ENCODE measurements around the gene DYNC2LI1. TPM values are rescaled to one million over a fixed set of nuclear protein-coding genes. Genes with fewer than 3 reads are reported as not detected.

DYNC2LI1 gene
- total RNA-seq, 1 donor from 2014 or later = 2.9 TPM

DNA sequence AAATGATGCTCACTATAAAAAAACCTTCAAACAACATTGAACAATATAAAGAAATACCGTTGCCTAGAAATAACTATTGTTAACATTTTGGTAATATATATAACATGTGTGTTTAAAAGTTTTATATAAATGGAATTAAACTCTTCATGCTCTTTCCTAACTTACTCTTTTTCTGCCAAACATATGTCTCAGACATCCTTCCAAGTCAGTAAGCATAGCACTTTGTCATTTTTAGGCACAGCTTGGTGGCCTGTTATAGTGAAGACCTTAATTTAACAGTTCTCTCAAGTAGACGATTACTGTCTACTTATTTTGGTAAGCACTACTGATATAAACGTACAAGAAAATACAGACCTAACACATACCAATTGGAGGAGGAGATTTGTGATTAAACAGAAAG, 40.9 kb downstream of the DYNC2LI1 start:
- Histone ChIP-seq H3K27me3 (no peaks in the 10 kb centered on the region), H3K9me3 (no peaks in the 10 kb centered on the region), H3K4me1 (no peaks in the 10 kb centered on the region), H3K4me3 (no peak overlapping the region), H3K36me3 (peaks cover 0 to 15% of the 10 kb centered on the region in 2 donors), H3K27ac (no peak overlapping the region)
- DNase-seq (ENCODE audit: low spot score in 2 of 2) = no peak
- TF ChIP-seq, protein P1, sequence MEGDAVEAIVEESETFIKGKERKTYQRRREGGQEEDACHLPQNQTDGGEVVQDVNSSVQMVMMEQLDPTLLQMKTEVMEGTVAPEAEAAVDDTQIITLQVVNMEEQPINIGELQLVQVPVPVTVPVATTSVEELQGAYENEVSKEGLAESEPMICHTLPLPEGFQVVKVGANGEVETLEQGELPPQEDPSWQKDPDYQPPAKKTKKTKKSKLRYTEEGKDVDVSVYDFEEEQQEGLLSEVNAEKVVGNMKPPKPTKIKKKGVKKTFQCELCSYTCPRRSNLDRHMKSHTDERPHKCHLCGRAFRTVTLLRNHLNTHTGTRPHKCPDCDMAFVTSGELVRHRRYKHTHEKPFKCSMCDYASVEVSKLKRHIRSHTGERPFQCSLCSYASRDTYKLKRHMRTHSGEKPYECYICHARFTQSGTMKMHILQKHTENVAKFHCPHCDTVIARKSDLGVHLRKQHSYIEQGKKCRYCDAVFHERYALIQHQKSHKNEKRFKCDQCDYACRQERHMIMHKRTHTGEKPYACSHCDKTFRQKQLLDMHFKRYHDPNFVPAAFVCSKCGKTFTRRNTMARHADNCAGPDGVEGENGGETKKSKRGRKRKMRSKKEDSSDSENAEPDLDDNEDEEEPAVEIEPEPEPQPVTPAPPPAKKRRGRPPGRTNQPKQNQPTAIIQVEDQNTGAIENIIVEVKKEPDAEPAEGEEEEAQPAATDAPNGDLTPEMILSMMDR (IDR thresholded peaks at IDR 0.05) = no peak
- intact Hi-C loops (cut with DNase I) = no loop called here

GRCh38 chr2:43818761-43819160, 44.9 kb downstream of the DYNC2LI1 start:
- H3K4me1 ChIP-seq = no peaks in the 10 kb centered on the region
- TF ChIP-seq, protein P1 (IDR thresholded peaks at IDR 0.05) = no peak
- H3K36me3 ChIP-seq = no peaks in the 10 kb centered on the region
- no peak overlapping the region for H3K27ac ChIP-seq
- H3K27me3 ChIP-seq = no peaks in the 10 kb centered on the region
- no peak overlapping the region for H3K4me3 ChIP-seq
- DNase-seq (ENCODE audit: low spot score in 2 of 2) = no peak
- H3K9me3 ChIP-seq = no peaks in the 10 kb centered on the region
- intact Hi-C loops (cut with DNase I) = no loop called here

DNA sequence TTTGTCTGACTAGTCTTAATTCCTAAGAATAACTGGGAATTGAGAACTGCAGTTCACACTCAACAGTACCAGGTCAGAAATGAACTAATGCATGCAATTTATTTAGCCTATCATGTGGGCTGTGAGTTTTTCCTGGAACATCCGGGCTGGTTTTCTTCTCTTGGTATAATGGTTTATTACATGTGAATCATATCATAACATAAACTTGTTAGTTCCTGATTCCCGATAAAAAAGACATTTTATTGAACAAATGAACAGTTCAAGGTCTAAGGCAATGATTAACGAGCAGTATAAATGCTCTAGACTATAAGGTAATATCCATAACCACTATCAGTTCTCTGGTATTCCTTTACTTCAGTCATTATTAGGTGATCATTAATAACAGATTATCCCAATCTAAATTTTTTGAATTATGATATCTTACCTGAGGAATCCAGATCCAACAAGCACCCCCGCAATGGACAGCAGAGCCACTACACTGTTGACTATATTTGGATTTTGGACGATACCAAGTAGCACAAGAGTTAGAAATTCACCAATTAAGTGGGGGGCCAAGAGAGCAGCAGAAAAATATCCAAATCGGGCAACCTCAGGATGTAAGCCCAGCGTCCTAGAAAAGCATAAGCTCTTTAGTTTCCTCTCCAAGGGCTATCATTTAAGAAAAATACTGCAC, 45.8 kb downstream of the DYNC2LI1 start:
- Histone ChIP-seq H3K36me3 (no peaks in the 10 kb centered on the region), H3K27ac (no peak overlapping the region), H3K4me1 (no peaks in the 10 kb centered on the region), H3K4me3 (no peak overlapping the region), H3K27me3 (no peaks in the 10 kb centered on the region), H3K9me3 (no peaks in the 10 kb centered on the region)
- no peak for DNase-seq (ENCODE audit: low spot score in 2 of 2)
- intact Hi-C loops (cut with DNase I) = no loop called here
- TF ChIP-seq, protein P1 (IDR thresholded peaks at IDR 0.05) = no peak

DNA sequence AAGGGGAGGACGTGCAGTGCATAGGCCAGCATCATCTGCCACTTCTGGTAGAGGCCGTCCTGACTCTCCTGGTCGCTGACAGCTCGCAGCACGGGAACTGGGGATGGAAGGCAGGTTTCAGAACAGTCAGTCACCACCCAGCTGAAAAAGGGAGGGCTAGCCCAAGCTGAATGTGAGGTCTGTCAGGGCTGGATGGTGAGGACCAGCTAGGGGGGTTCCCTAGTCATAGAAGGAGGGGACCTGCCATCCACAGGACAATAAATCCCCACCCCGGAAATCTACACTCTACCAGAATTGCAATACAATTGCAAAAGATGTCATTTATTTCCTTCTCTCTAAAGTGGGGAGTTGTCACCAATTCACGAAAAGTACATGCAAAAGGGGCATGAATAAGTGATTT, 49.0 kb downstream of the DYNC2LI1 start:
- no peaks in the 10 kb centered on the region for H3K27me3 ChIP-seq
- no peak for DNase-seq (ENCODE audit: low spot score in 2 of 2)
- intact Hi-C loops (cut with DNase I) = no loop called here
- no peaks in the 10 kb centered on the region for H3K4me1 ChIP-seq
- H3K4me3 ChIP-seq = no peak overlapping the region
- no peaks in the 10 kb centered on the region for H3K36me3 ChIP-seq
- no peak overlapping the region for H3K27ac ChIP-seq
- TF ChIP-seq, protein P1 (IDR thresholded peaks at IDR 0.05) = no peak
- H3K9me3 ChIP-seq = no peaks in the 10 kb centered on the region

GRCh38 chr2:43823751-43824150, 49.9 kb downstream of the DYNC2LI1 start:
- TF ChIP-seq, protein P1 (IDR thresholded peaks at IDR 0.05) = no peak
- no peaks in the 10 kb centered on the region for H3K9me3 ChIP-seq
- DNase-seq (ENCODE audit: low spot score in 2 of 2) = no peak
- H3K27ac ChIP-seq = no peak overlapping the region
- no peak overlapping the region for H3K4me3 ChIP-seq
- intact Hi-C loops (cut with DNase I) = no loop called here
- H3K4me1 ChIP-seq = no peaks in the 10 kb centered on the region
- no peaks in the 10 kb centered on the region for H3K27me3 ChIP-seq
- no peaks in the 10 kb centered on the region for H3K36me3 ChIP-seq

GRCh38 chr2:43824512-43824911, 50.7 kb downstream of the DYNC2LI1 start:
- Histone ChIP-seq H3K4me1 (no peaks in the 10 kb centered on the region), H3K4me3 (no peak overlapping the region), H3K9me3 (no peaks in the 10 kb centered on the region), H3K27me3 (no peaks in the 10 kb centered on the region), H3K27ac (no peak overlapping the region), H3K36me3 (no peaks in the 10 kb centered on the region)
- TF ChIP-seq, protein P1 (IDR thresholded peaks at IDR 0.05) = no peak
- DNase-seq (ENCODE audit: low spot score in 2 of 2) = no peak
- intact Hi-C loops (cut with DNase I) = no loop called here

Measured in ascending aorta (tissue), 2 donors.